ENCODE measurements around the gene LSP1. TPM values are rescaled to one million over a fixed set of nuclear protein-coding genes. Genes with fewer than 3 reads are reported as not detected.

Gene LSP1
- total and polyA plus RNA-seq, 2 experiments from 2014 or later: 29.9 to 47.0 TPM

DNA sequence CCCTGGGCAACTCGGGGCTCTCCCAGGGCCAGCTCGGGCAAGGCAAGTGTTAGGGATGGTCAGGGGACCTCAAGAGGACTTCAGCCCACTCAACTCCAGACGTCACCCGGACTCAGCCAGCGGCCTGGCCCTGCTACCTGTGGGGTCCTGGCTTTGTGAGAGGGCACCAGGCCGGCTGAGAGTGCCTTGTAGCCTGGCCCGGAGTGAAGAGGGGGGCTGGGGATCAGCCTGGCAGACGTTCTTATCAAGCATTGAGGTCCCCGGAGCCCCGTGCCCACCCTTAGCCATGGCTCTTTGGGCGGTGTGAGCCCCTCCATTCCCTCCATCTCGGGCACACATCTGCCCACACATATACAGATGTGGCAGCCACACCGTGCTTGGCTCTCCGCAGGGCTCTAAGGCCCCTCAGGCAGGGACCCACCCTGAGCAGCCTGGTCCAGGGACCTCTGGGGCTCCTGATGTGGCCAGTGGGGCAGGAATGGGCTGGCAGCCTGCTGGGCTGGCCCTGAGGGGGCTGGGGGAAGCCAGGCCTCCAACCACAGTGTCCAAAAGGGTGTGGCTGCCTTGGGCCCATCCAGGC is 15.3 kb downstream of the LSP1 start:
- H3K9me3 ChIP-seq (ENCODE audit: low read depth): no peaks in the 10 kb centered on the region
- TF ChIP-seq, protein P1, sequence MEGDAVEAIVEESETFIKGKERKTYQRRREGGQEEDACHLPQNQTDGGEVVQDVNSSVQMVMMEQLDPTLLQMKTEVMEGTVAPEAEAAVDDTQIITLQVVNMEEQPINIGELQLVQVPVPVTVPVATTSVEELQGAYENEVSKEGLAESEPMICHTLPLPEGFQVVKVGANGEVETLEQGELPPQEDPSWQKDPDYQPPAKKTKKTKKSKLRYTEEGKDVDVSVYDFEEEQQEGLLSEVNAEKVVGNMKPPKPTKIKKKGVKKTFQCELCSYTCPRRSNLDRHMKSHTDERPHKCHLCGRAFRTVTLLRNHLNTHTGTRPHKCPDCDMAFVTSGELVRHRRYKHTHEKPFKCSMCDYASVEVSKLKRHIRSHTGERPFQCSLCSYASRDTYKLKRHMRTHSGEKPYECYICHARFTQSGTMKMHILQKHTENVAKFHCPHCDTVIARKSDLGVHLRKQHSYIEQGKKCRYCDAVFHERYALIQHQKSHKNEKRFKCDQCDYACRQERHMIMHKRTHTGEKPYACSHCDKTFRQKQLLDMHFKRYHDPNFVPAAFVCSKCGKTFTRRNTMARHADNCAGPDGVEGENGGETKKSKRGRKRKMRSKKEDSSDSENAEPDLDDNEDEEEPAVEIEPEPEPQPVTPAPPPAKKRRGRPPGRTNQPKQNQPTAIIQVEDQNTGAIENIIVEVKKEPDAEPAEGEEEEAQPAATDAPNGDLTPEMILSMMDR (IDR thresholded peaks at IDR 0.05; ENCODE audit: poor library complexity): no peak
- TF ChIP-seq EZH2phosphoT487 (IDR thresholded peaks at IDR 0.05; ENCODE audit: low read depth, severe bottlenecking, unreplicated experiment) (no peak), EZH2 (IDR thresholded peaks at IDR 0.05; ENCODE audit: borderline replicate concordance) (no peak)
- H4K20me1 ChIP-seq (ENCODE audit: insufficient read depth, poor library complexity, severe bottlenecking): no peaks in the 10 kb centered on the region
- H3K27ac ChIP-seq: no peak overlapping the region
- no peak overlapping the region for H2AFZ ChIP-seq
- H3K4me3 ChIP-seq: no peak overlapping the region
- peaks cover 20% of the 10 kb centered on the region for H3K4me1 ChIP-seq (ENCODE audit: insufficient read depth)
- H3K4me2 ChIP-seq: no peak overlapping the region
- no peak for DNase-seq (ENCODE audit: low spot score)
- no peaks in the 10 kb centered on the region for H3K27me3 ChIP-seq
- H3K9me2 ChIP-seq (replicated peaks; ENCODE audit: insufficient read depth): no peaks in the 10 kb centered on the region
- no peaks in the 10 kb centered on the region for H3K79me2 ChIP-seq
- WGBS (ENCODE audit: low lambda C conversion rate, missing lambda C conversion rate): 92% methylated on average over 14 of the region's 14 CpGs
- H3K36me3 ChIP-seq (replicated peaks; ENCODE audit: insufficient read depth, low read depth): no peaks in the 10 kb centered on the region

DNA sequence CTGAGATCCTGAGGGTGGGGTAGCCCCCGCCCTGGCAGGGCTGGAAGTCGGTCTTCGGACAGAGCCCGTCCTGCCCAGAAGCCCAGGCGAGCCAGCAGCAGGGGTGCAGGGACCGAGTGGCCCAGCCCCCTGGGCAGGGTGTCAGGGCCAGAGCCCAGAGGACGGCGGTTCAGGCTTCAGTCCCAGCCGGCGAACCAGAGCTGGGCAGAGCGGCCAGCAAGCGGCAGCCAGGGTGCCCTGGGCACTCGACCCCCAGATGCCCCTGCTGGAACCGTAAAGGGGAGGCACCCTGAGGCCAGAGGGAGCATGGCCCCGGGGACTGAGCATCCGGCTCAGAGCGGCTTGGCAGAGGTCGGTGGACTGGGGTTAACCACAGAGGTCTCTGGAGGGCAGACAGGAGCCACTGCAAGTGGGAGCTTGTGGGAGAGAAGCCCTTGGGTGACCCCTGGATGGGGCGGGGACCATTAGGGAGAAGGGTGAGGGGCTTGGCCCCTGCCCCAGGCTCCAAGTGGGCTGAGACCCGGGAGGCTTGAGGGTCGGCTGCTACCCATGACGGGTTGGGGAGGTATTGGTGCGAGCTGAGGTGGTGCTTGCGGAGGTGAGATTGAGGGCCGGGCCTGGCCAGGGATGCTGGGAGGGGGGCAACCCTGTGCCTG is 15.9 kb downstream of the LSP1 start:
- Histone ChIP-seq H3K27ac (no peak overlapping the region), H2AFZ (no peak overlapping the region), H4K20me1 (ENCODE audit: insufficient read depth, poor library complexity, severe bottlenecking) (no peaks in the 10 kb centered on the region), H3K79me2 (no peaks in the 10 kb centered on the region), H3K27me3 (no peaks in the 10 kb centered on the region), H3K4me3 (no peak overlapping the region), H3K9me2 (replicated peaks; ENCODE audit: insufficient read depth) (no peaks in the 10 kb centered on the region), H3K4me1 (ENCODE audit: insufficient read depth) (peaks cover 17% of the 10 kb centered on the region), H3K4me2 (no peak overlapping the region), H3K36me3 (replicated peaks; ENCODE audit: insufficient read depth, low read depth) (no peaks in the 10 kb centered on the region), H3K9me3 (ENCODE audit: low read depth) (no peaks in the 10 kb centered on the region)
- WGBS (ENCODE audit: low lambda C conversion rate, missing lambda C conversion rate): 90% methylated on average over 25 of the region's 25 CpGs
- no peak for DNase-seq (ENCODE audit: low spot score)
- TF ChIP-seq, protein P1 (IDR thresholded peaks at IDR 0.05; ENCODE audit: poor library complexity): no peak
- TF ChIP-seq EZH2phosphoT487 (IDR thresholded peaks at IDR 0.05; ENCODE audit: low read depth, severe bottlenecking, unreplicated experiment) (no peak), EZH2 (IDR thresholded peaks at IDR 0.05; ENCODE audit: borderline replicate concordance) (no peak)

DNA sequence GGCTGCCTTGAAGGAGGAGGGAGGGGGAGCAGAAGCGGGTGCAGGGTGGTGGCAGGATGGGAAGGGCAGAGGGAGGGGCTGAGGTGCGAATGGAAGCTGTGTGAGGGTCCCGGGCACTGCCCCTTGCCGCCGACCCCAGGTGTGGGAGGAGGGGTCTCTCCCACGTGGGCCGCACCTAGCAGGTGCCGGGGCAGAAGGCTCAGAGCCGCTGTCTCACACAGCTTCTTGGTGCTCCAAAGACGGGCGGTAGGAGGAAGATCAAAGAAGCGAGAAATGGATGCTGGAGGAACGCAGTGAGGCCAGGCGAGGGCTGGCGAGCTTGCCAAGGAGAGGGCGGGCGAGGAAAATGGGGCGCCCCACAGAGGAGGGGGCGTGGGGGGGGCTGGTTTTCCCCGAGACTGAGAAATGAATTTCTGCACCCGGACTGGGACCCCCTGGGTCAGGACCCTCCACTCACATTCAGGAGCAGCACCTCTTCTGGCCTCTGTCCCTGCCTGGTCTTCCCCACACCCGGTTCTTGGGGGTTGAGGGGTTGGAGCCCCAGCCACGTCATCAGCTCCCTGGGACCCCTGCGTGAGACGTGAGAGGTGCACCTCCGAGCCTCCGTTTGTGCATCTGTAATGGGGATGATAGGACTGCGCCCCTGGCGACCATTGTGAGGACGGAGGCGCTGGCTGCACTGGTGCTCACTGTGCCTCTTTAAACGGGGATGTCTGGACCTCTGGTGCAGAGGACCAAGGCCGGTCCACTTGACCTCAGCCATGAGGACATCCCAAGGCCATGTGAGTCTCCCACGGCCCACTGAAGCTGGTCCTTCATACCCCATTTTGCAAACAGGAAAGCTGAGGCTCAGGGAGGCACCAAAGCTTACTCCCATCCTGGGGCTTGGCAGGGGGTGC is 16.8 kb downstream of the LSP1 start:
- Histone ChIP-seq H3K4me3 (no peak overlapping the region), H3K36me3 (replicated peaks; ENCODE audit: insufficient read depth, low read depth) (no peaks in the 10 kb centered on the region), H3K4me1 (ENCODE audit: insufficient read depth) (peaks cover 10% of the 10 kb centered on the region), H3K27ac (no peak overlapping the region), H4K20me1 (ENCODE audit: insufficient read depth, poor library complexity, severe bottlenecking) (no peaks in the 10 kb centered on the region), H3K27me3 (no peaks in the 10 kb centered on the region), H3K9me2 (replicated peaks; ENCODE audit: insufficient read depth) (no peaks in the 10 kb centered on the region), H3K79me2 (no peaks in the 10 kb centered on the region), H3K4me2 (no peak overlapping the region), H2AFZ (no peak overlapping the region), H3K9me3 (ENCODE audit: low read depth) (no peaks in the 10 kb centered on the region)
- 77% methylated on average over 29 of the region's 34 CpGs for WGBS (ENCODE audit: low lambda C conversion rate, missing lambda C conversion rate)
- no peak for DNase-seq (ENCODE audit: low spot score)
- no peak for TF ChIP-seq EZH2 (IDR thresholded peaks at IDR 0.05; ENCODE audit: borderline replicate concordance)
- TF ChIP-seq EZH2phosphoT487 (IDR thresholded peaks at IDR 0.05; ENCODE audit: low read depth, severe bottlenecking, unreplicated experiment): no peak
- TF ChIP-seq, protein P1 (IDR thresholded peaks at IDR 0.05; ENCODE audit: poor library complexity): no peak
